Fibroblast of skin of right biceps (primary cell): ENCODE data around the gene CFAP54.
"Not testable (repeated sequence)": the region's sequence is repeated elsewhere in the genome, so short reads cannot be mapped to it uniquely, and the experiment has no call there.

Experiments used
- DNase-seq: peaks from one replicate; pipeline ENCODE4 v3.0.0-alpha.2; 2013

CFAP54 gene

DNA sequence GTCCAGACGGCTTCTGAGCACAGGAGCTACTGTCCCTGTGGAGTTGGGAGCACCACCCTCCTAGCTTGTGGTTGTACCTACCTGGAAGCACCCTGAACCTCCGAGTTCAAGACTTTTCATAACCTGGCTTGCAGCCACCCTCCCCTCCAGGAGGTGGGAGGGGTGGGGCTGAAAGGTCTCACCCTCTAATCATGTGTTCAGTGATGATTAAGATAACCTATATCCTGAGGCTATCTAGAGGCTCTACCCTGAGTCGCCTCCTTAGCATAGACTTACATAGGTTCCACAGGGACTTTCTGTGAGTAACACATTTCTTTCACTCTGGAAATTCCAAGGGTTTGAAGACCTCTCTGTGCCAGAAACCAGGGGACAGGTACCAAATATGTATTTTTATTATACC is 146.5 kb downstream of the CFAP54 start:
- DNase-seq, result no peak

DNA sequence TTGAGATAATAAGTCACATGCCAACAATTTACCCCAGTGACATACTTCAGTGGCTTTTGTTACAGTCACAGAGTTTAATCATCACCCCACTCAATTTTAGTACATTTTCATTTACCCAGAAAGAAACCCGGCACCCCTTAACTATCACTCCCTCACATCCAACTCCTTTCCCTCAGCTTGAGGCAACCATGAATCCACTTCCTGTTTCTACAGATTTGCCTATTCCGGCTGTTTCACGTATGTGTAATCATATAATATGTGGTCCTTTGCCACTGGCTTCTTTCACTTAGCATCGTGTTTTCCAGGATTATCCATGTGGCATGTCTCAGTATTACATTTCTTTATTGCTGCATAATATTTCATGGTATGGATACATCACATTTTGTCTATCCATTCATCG is 147.5 kb downstream of the CFAP54 start:
- DNase-seq, result no peak

DNA sequence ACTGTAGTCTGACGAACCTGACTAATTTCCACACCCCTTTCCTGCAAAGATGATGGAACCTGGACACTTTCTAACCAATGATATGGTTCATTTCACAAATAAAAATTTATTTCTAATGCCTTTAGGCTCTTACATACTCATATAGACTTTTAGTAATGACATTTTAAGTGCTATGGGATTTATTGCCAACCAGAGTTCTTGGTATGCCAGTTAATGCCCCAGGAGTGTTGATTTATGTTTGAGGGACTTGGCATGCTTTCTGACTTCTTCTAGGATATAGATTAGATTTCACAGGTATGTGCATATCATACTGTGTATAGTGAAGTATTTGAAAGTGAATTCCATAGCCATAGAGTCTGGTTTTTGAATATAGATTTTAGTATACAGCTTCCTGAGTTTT is 159.5 kb downstream of the CFAP54 start:
- no peak for DNase-seq

DNA sequence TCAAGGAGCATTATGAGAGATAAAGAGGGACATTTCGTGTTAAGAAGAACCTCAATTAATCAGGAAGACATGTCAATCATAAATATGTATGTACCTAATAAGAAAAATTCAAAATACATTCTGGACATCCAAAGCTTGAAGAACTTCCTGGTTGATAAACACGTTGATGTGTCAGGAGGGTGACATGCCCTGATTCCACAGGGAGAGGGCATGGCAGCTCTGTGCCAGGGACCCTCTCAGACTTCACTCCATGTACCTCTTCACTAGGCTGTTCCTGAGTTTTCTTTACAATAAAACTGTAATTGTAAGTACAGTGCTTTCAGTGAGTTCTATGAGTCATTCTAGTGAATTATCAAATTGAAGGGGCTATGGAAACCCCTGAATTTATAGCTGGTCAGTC is 163.5 kb downstream of the CFAP54 start:
- DNase-seq, result no peak

DNA sequence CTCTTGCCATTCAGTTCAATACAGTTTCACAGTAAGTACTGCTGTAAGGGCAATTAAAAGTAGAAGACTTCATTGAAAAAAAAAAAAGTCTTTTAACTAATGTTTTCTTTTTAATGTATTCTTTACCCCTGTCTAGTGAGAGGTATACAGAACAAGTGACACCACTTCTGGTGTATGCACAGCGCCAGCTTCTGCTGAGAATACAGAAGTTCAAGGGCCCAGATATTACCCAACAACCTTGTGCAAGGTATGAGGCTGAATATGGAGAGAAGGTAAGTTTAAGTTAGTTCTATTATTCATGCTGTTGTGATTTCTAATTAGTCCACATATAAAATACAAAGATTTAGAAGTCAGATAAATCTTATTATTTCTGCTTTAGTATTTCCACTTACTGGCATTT is 168.7 kb downstream of the CFAP54 start:
- DNase-seq, result no peak

DNA sequence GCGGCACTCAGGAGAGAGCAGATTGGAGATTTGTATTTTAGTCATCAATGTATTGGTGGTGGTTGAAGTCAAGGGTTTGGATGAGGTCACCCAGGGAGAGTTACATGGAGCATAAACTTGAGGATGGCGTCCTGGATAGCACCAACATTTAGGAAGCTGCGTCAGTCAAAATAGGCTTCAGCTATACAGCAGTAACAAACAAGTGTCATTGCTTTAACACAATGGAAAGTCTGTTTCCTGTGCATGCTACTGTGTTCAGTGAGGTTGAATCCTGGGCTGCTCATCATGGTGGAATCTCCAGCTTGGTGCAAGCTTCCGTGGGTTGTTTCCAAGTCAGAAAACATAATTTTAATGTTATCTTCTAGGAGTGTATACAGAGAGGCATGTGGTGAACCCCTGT is 180.4 kb downstream of the CFAP54 start:
- DNase-seq, result no peak

DNA sequence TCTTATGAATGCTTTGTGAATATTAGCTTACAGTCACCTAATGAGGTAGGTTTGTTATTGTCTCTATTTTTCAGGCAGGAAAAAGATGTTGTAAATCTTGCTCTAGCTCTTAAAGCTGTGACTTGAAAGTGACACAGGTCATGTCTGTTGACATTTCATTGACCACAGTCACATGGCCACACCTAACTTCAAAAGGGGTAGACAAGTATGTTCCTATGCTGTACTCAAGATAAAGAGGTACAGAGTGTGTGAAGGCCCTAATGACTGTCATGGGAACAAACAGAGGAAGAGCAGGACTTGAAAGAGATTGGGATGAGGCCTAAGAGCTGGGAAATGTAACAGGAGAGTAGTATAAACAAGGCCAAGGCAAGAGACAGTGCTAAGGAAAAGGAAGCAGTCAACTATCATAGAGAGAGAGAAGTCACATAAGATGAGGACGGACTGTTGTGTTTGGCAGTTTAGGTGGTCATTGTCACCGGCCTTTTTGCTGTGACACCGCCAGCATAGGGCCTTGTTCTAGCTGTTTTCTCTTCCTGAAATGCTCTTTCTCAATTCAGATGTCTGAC is 181.0 kb downstream of the CFAP54 start:
- DNase-seq, result no peak

DNA sequence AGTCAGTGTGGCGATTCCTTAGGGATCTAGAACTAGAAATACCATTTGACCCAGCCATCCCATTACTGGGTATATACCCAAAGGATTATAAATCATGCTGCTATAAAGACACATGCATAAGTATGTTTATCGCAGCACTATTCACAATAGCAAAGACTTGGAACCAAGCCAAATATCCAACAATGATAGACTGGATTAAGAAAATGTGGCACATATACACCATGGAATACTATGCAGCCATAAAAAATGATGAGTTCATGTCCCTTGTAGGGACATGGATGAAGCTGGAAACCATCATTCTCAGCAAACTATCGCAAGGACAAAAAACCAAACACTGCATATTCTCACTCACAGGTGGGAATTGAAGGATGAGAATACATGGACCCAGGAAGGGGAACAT is 186.1 kb downstream of the CFAP54 start:
- not testable (repeated sequence) for DNase-seq

DNA sequence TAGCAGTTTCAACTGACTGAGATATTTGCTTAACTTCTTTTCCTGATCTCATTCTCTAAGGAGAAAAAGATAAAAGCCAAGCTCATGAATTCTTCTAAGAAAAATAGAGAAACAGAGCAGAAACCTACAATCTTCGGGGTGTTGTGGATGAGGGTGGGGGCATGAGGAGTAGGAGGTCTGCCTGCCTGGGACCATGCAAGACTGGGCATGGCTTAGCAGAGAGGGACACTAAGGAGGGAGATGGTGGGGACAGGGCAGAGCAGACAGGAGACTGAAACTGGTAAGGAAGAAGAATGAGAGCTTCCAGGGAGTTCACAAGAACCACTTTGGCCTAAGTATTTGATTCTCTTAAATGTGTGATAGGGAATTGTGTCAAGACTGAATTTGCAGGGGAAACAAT is 188.0 kb downstream of the CFAP54 start:
- DNase-seq, result no peak

DNA sequence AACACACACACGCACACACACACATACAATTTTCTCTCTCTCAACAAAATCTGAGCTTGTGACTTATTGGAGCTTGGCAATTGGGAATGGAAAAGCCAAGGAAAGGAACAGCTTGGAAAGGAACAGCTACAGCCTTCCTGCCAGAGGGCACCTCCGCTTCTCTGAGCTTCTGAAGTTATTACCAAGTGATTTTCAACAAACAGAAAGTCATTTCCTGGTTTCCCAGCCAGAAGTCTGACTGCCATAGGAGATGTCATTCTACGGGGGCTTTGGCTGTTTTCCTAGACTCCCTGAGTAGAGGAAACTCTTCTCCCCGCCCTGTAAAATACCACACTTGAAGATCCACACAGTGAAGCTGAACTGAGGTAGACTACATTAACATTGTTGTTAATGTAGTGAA is 198.3 kb downstream of the CFAP54 start:
- no peak for DNase-seq

DNA sequence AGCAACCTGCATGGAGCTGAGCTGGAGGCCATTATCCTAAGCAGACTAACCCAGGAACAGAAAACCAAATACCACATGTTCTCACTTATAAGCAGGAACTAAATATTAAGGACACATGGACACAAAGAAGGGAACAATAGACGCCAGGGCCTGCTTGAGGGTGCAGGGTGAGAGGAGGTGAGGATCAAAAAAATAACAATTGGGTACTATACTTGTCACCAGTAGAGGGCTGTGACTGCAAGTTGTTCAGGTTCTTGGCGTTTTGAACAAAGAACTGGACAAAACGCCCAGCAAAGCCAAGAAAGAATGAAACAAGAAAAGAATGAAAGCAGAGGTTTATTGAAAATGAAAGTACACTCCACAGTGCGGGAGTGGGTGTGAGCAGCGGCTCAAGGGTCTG is 209.1 kb downstream of the CFAP54 start:
- DNase-seq, result no peak

DNA sequence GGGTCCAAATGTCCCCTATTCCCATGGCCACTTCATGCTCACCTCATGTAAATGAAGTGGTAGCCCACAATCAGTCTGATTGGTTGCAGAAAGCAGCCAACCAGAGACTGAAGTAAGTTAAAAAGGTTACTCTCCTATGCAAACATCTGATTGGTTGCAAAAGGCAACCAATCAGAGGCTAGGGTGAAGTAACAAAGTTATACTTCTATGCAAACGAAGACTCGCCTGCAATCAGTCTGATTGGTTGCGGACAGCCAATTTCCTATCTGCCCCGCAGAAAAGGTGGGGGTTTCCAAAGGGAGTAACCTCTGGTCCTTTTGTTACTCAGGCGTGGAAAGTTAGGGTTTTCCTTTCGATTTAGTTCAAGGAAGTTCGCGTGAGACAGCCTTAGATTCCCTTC is 209.6 kb downstream of the CFAP54 start:
- no peak for DNase-seq

DNA sequence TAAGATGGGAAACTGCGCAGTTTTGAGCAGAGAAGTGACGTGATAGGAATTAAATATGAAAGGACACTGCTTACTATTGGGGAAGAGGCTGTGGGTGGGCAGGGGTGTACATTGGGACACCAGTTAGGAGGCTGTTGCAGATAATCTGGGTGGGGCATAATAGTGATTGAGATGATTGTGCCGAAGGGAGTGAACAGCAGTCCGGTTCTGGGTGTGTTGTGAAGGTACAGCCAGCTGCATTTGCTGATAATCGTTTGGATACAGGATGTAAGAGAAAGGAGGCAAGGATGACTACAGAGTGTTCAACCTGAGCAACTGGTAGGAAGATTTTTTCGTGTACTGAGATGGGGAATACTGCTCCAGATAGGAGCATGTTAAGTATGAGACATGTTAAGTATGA is 212.5 kb downstream of the CFAP54 start:
- DNase-seq, result no peak

DNA sequence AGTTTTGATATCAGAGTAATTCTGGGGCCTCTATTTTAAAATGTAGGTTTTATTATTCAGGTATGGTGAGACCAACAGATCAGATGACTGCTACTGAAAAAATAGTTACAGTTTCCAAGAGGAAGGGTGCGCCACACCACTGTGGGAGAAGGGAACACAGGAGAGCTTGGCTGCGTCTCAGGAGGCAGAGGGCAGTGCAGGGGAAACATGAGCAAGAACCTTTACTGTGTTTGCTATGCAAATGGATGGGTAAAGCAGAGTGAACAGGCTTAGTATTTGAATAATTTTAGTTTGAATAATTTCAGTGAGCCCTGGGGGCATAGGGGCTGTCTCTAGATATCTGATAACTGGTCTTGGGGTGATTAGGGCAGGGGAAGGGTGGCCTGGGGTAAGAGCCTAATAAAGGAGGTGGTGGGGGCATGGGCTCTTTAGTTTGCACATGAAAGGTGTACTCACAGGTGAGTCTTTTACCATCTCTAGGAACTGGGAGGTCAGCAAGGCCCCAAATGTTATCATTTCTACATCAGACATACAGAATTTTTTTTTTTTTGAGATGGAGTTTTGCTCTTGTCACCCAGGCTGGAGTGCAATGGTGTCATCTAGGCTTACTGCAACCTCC is 220.9 kb downstream of the CFAP54 start:
- DNase-seq, result no peak

DNA sequence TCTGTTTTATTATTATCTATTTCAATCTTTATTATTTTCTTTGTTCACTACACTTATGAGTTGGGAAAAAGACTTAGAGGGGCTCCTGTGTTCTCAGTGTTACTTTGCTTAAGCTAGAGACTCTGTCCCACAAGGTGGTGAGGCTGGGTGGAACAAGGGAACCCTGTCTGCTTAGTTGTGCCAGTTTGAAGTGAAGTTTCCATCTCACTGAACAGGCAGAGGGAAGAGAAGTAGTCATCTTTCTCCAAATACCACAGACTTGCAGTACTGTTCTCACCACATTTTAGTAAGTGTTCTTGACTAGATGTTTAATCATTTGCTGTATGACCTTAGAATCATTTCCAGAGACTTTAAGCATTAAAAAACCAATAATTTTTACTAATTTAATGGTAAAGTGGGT is 222.0 kb downstream of the CFAP54 start:
- DNase-seq, result no peak

DNA sequence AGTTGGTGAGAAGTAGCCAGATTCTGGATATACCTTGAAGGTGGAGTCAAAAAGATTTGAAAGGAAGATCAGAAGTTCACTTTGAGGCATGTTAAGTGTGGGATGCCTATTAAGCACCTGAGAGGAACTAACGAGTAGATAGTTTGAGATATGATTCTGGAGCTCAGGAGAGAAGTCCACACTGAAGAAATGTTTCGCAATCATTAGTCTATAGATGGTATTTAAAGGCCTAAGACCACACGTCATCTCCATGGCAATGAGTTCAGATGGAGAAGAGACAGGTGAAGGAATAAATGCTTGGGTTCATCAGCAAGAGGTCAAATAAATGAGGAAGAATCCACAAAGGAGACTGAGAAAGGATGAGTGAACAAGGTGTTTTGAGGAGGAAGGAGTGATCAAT is 224.8 kb downstream of the CFAP54 start:
- DNase-seq, result no peak

DNA sequence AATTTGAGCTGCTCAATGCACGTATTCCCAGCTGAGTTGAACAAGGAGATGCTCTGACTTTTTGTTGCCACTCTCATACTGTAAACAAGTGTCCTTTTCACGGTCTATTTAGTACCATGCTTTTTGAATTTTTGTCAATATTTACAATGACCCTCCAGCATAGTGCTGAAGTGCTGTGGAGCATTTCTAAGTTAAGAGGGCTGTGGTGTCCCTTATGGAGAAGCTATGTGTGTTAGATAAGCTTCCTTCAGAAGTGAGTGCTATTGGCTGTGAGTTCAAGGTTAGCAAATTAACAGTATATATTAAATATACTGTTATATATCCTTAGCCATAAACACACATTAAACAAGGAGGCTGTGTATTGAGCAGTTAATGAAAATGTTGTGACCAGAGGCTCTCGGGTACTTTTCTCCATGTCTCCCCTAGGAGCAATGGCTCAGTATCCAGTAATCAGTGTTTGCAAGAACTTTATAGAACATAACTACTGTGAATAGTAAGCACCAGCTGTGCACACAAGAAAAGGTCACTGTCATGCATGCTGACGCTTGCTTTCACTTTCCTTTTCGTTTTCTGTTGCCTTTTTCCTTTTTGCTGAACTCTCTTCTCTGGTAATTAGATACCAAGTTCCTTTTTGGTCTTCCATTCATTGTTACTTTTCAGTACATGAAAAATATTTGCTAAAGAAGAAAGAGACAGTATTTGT is 230.4 kb downstream of the CFAP54 start:
- no peak for DNase-seq

DNA sequence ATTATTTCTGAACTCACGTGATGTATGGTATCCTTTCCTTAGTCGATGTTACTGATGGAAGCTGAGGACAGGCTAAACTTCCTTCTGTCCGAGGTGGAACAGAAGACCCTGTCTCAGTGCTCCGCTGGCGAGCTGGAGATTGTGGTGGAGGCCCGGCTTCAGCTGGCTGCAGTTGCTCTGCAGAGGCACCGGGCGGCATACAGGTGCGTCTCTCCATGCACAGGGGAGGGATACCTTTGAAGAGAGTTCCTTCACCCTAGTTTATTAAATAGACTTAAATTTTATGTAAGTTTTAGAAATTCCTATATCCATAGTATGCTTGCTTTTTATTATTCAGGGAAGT is 231.0 kb downstream of the CFAP54 start:
- DNase-seq, result no peak

DNA sequence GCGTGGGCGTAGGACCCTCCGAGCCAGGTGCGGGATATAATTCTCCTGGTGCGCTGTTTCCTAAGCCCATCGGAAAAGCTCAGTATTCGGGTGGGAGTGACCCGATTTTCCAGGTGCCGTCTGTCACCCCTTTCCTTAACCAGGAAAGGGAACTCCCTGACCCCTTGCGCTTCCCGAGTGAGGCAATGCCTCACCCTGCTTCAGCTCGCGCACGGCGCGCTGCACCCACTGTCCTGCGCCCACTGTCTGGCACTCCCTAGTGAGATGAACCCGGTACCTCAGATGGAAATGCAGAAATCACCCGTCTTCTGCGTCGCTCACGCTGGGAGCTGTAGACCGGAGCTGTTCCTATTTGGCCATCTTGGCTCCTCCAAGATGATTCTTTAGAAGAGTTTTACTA is 240.1 kb downstream of the CFAP54 start:
- not testable (repeated sequence) for DNase-seq

DNA sequence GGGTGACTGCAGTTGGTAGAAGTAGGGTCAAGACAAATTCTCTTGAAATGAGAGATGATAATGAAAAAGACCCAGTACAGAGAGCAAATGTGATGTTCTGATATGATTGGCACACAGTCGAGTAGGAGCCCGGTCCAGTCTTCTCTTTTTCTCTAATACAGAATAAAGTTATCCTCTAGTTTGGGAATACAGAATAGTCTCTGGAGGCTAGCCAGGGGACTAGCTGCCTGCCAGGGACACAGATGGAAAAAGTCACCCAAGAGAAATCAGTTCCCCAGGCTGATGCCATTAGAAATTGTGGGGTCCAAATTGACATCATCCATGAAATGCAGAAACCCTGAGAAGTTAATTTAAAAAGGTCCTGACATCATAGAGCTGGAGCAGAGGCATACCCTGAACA is 240.5 kb downstream of the CFAP54 start:
- DNase-seq, result no peak

DNA sequence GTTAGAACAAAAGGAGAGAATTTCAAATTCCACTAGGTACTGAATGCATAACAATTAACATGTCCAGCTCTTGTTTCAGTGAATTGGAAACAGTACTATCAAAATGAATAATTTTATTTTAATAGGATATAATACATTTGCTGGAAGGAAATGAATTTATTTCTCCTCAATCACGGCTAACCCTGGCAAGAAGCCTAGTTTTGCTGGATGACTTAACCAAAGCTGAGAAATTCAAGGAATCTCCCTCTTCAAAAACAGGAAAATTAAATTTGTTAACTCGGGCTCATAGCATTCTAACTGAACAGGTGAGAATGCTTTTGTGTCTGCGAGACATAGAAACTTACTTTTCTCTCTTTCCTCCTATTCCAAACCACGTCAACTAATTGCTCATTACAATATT is 254.2 kb downstream of the CFAP54 start:
- peak; percentile 33 for DNase-seq

DNA sequence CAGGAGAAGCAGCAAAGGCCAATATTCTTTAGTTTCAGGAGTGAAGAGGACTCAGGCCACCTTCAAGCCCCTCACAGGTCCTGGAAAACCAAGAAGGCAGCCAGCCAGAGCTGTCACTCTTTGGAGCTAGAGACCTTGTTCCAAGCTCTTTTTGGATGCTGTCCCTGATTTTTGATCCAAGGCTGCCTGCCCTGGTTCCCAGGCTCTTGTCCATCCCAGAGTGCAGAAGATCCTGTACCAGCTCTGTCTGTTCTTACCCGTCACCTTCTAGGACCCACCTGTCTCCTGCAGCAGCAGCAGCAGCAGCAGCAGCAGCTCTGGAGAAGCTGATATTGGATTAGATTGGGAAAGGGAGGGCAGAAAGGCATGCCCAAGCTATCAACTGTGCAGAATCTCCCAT is 260.6 kb downstream of the CFAP54 start:
- DNase-seq, result no peak

DNA sequence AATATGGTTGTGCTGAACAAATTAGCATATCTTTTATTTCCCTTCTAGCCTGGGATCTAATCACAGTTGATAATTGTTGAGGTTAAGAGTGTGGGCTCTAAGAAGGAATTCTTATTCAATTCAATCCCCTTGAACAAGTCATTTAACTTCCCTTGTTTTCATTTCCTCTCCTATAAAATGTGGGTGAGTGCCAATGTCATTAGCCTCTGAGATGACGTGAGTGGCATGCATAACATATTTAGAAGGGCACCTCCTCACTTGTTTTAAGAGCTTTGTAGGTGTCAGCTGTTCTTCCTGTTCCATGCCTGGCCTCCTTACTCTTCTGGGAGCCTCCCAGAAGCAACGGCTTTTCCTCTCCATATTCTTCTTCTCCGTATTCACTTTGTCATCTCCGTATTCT is 262.2 kb downstream of the CFAP54 start:
- DNase-seq, result no peak

DNA sequence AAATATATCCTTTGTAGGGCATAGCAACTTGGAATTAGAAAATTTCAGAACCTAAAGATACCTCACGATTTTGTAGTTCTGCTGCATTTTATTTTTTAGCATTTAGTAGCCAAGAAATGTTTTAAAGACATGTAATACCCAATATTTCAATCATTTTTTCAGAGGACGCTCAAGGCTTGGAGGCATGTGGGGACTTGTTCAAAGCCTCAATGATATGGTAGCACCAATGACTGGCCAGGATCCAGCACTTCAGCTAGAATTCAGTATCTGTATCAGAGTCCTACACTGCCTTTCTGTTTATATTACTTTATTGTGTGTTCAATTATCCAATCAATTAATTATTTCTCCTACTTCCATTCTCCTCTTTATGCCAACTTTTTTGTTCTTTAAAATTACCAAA is 262.8 kb downstream of the CFAP54 start:
- DNase-seq, result no peak

DNA sequence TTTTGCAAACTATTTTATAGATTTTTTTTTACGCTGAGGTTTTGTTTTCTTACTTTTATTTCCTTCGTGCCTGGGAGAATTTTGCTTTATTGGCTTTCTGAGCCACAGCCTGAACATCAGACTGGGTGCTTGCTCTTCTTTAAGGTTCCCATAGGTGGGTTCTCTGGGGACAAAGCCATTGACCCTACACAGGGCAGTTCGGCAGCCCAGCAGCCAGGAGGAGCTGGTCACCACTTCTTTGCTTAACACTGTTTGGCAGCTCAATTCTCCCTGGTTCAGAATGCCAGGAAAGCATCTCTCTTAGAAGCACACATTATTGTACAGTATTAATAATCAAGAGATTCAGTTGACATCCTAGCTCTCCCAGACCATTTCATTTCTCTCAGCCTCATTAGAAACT is 276.9 kb downstream of the CFAP54 start:
- DNase-seq, result no peak
